Ovary (tissue), 9 donors: Measurements from ENCODE around the gene SH3PXD2A. TPM values are rescaled to one million over a fixed set of nuclear protein-coding genes. Genes with fewer than 3 reads are reported as not detected.

Experiments used
- DNase-seq, 5 donors: peaks; one replicate each; pipeline ENCODE4 v3.0.0-alpha.2; 2019 to 2020
- H3K27ac ChIP-seq, 2 donors: fragments of 200-600 bp; one replicate each; pipeline versions ENCODE4 v1.5.1 to v1.8.0; 2019 to 2022
- H3K27me3 ChIP-seq: fragments of 200-600 bp; one replicate; pipeline ENCODE4 v1.8.0; 2022
- H3K36me3 ChIP-seq: fragments of 200-600 bp; sonication (generic); one replicate; pipeline ENCODE4 v1.5.1; 2019
- H3K4me1 ChIP-seq: one replicate; pipeline ENCODE4 v1.8.1; 2013; ENCODE audit warnings: mild to moderate bottlenecking, moderate library complexity; ENCODE audit not compliant: insufficient read depth
- H3K4me3 ChIP-seq: fragments of 200-600 bp; sonication (generic); one replicate; pipeline ENCODE4 v1.5.1; 2017
- H3K9me3 ChIP-seq, 2 donors: fragments of 200-600 bp in 1 of 2; sonication (generic) in 1 of 2; one replicate each; pipeline versions ENCODE4 v1.5.1 to v1.8.1; 2013 to 2019; ENCODE audit warnings: mild to moderate bottlenecking in 1 of 2, moderate library complexity in 1 of 2
- EP300 ChIP-seq: sonication (generic); formaldehyde crosslinking; IDR thresholded peaks from one replicate; pipeline ENCODE4 v1.6.1; 2017; ENCODE audit warnings: antibody characterized with exemption
- POLR2A ChIP-seq: fragments of 450-650 bp; IDR thresholded peaks from one replicate; pipeline ENCODE4 v1.6.1; 2017; ENCODE audit warnings: antibody characterized with exemption, mild to moderate bottlenecking, moderate library complexity
- WGBS, 3 donors: extraction: QIAGEN DNeasy Blood & Tissue Kit in 1 of 3; methylation state at CpG; one replicate each; pipeline versions ENCODE4 v1.1.5 to v1.1.7; 2013 to 2017; 5-methylcytosine and 5-hydroxymethylcytosine counted together
- intact Hi-C, 4 donors: fragments of 100-400 bp; cut with DNase I; formaldehyde crosslinking; loops; one replicate each; pipeline versions ENCODE4 v1.11.0 to v1.15.1; 2022 to 2023
- polyA plus RNA-seq, 2 donors: library from polyadenylated mRNA; stranded (reverse); fragments of 200-250 nt in 1 of 2; fragments of 350-450 nt in 1 of 2; fragmentation: Illumina TruSeq in 1 of 2; extraction: RNeasy Lipid Tissue Mini Kit (QIAGEN cat#74804) in 1 of 2; gene quantifications; one replicate each; pipeline ENCODE4 v1.2.3, GENCODE V29; 2013 to 2014
- total RNA-seq, 7 donors: library from RNA; depleted of rRNA in 2 of 7; stranded (reverse); fragments of >200 nt in 2 of 7; fragmentation: NEBNext Ultra II Directional in 3 of 7; extraction: Animal tissue kit (Norgen Biotek cat#: 25700) in 3 of 7; gene quantifications; one replicate each; pipeline versions ENCODE4 v1.1.0 to v1.2.4, GENCODE V29; 2016 to 2023
- TF ChIP-seq, protein P1 (sequence below), 3 donors: fragments of 450-650 bp in 2 of 3; fragments of 200-600 bp in 1 of 3; IDR thresholded peaks; one replicate each; pipeline versions ENCODE4 v1.5.1 to v1.8.0; 2016 to 2022; ENCODE audit warnings: antibody characterized with exemption in 3 of 3, mild to moderate bottlenecking in 1 of 3
- donor health status: DM: no; HTN: no; CAD: no; lungs with moderate emphysema.
- donor health status: DM: no; HTN: no; CAD: no.
- donor health status: Bipolar disorder and iron deficiency.
- donor health status: DM: yes; HTN: yes; CAD: no.
- donor health status: DM: no; HTN: no; CAD: no.
- donor health status: DM: yes; HTN: yes; CAD: no.

Gene SH3PXD2A
- total and polyA plus RNA-seq, 9 donors = 15.3 to 82.9 (median 52.2) TPM

DNA sequence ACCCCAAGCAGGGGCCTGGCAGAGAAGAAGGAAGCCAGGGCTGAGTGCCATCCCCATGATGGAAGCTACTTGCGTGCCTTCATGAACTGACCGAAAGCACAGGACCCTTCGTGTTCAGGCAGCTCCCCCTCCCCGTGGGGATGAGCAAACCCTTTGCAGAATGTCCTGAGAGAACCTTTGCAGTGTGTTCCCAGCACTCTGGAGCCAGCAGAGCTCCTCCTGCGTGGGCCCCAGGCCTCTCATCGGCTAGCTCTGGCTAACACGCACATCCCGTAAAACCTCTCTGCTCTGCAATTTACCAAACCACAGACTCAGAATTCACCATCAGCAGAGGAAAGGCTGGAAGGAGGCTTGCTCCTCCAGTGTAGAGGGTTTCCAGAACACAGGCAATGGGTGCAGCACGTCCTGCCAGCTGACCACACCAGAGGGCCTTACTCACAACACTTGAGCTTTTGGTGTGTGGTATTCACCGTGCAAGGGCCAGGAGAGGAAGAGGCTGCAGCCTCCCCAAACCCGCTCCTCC is 3.1 kb downstream of the SH3PXD2A start:
- H3K27ac ChIP-seq = peak overlapping the region in 1 of 2 donors; percentile 33
- H3K36me3 ChIP-seq = no peaks in the 10 kb centered on the region
- peak in 3 of 5 donors; percentile 41 to 73 (median 53) for DNase-seq
- peaks cover 27% of the 10 kb centered on the region for H3K4me1 ChIP-seq
- H3K27me3 ChIP-seq = no peaks in the 10 kb centered on the region
- 28 to 45% (median 36%) methylated on average over 11 of the region's 11 CpGs for WGBS, 3 donors
- no peak overlapping the region for H3K4me3 ChIP-seq
- intact Hi-C loops = loop anchor here in 1 of 4 donors (10.0 kb wide), 1 partner anchor 77 kb away; no protein-coding TSS in a partner anchor
- TF ChIP-seq POLR2A (no peak), EP300 (no peak)
- TF ChIP-seq, protein P1, sequence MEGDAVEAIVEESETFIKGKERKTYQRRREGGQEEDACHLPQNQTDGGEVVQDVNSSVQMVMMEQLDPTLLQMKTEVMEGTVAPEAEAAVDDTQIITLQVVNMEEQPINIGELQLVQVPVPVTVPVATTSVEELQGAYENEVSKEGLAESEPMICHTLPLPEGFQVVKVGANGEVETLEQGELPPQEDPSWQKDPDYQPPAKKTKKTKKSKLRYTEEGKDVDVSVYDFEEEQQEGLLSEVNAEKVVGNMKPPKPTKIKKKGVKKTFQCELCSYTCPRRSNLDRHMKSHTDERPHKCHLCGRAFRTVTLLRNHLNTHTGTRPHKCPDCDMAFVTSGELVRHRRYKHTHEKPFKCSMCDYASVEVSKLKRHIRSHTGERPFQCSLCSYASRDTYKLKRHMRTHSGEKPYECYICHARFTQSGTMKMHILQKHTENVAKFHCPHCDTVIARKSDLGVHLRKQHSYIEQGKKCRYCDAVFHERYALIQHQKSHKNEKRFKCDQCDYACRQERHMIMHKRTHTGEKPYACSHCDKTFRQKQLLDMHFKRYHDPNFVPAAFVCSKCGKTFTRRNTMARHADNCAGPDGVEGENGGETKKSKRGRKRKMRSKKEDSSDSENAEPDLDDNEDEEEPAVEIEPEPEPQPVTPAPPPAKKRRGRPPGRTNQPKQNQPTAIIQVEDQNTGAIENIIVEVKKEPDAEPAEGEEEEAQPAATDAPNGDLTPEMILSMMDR (IDR thresholded peaks at IDR 0.05) = no peak
- H3K9me3 ChIP-seq = no peaks in the 10 kb centered on the region

DNA sequence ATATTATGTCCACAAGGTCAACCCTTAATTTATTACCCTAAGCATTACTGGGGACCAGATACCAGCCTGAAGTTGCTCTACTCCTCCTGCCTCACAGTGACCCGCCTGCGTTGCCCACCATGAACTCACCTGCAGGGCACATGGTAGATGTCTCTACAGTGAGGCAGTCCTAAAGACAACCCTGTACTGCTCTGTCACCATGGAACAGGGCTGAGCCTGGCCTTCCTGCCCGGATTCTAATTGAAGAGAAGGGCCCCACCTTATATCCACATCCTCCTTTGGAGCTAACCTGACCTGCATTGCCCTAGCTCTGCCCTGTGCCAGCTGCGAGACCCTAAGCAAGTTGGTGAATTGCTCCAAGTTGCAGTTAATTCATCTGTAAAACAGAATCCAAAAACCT is 4.1 kb downstream of the SH3PXD2A start:
- no peak for DNase-seq
- Histone ChIP-seq H3K36me3 (no peaks in the 10 kb centered on the region), H3K27ac (no peak overlapping the region), H3K4me1 (peaks cover 27% of the 10 kb centered on the region), H3K27me3 (no peaks in the 10 kb centered on the region), H3K4me3 (no peak overlapping the region), H3K9me3 (no peaks in the 10 kb centered on the region)
- 80 to 85% (median 83%) methylated on average over 4 of the region's 4 CpGs for WGBS, 3 donors
- TF ChIP-seq POLR2A = no peak
- intact Hi-C loops = loop anchor here in 1 of 4 donors (10.0 kb wide), 1 partner anchor 76 kb away; no protein-coding TSS in a partner anchor

DNA sequence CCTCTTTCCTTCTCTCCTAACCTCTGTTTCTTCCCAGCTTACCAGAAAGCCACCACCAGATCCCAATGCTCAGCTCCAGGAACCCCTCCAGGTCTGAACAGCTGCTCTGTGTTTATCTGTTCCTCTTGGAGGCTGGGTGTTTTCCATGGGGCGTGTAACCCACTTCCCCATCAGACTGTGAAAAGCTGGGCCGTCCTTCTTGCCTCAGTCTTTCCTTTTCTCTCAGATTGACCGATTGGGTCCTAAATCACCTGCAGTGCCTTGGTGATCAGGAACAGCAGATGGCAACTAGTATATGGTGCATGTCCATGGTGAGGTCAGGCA is 4.8 kb downstream of the SH3PXD2A start:
- DNase-seq = peak in 1 of 5 donors; percentile 17
- TF ChIP-seq, protein P1 (IDR thresholded peaks at IDR 0.05) = no peak
- no peak for TF ChIP-seq POLR2A
- no peak for TF ChIP-seq EP300
- Histone ChIP-seq H3K27me3 (no peaks in the 10 kb centered on the region), H3K27ac (peak overlapping the region in 1 of 2 donors; percentile 9), H3K9me3 (no peaks in the 10 kb centered on the region), H3K4me3 (no peak overlapping the region), H3K4me1 (peaks cover 27% of the 10 kb centered on the region), H3K36me3 (no peaks in the 10 kb centered on the region)
- intact Hi-C loops = loop anchor here in 1 of 4 donors (10.0 kb wide), 1 partner anchor 76 kb away; no protein-coding TSS in a partner anchor
- WGBS, 3 donors = 37 to 58% (median 51%) methylated on average over 3 of the region's 3 CpGs

- H3K36me3 ChIP-seq = no peaks in the 10 kb centered on the region
- no peaks in the 10 kb centered on the region for H3K27me3 ChIP-seq
- H3K27ac ChIP-seq = peak overlapping the region in 1 of 2 donors; percentile 9
- intact Hi-C loops = loop anchor here in 1 of 4 donors (10.0 kb wide), 1 partner anchor 75 kb away; no protein-coding TSS in a partner anchor
- H3K4me3 ChIP-seq = no peak overlapping the region
- H3K9me3 ChIP-seq = no peaks in the 10 kb centered on the region
- no peak for TF ChIP-seq POLR2A
- no peak for TF ChIP-seq EP300
- TF ChIP-seq, protein P1 (IDR thresholded peaks at IDR 0.05) = no peak
- H3K4me1 ChIP-seq = peaks cover 27% of the 10 kb centered on the region
- 12 to 20% (median 16%) methylated on average over 8 of the region's 8 CpGs for WGBS, 3 donors
- DNase-seq = peak in 1 of 5 donors; percentile 51
Observed at GRCh38 chr10:103849880-103850571, 5.3 kb downstream of the SH3PXD2A start.
